ENCODE results near the gene VPS13D. TPM values are rescaled to one million over a fixed set of nuclear protein-coding genes. Genes with fewer than 3 reads are reported as not detected.

Gene VPS13D
- total RNA-seq, 1 experiment from 2014 or later, result 20.2 TPM

- DNase-seq, result no peak
- H3K9me3 Mint-ChIP-seq, result no peaks in the 10 kb centered on the region
- Histone ChIP-seq H3K23ac (ENCODE audit: insufficient read length, low read depth, low read length) (no peak overlapping the region), H3K27me3 (ENCODE audit: insufficient read depth, low read length) (no peaks in the 10 kb centered on the region), H3K9ac (ENCODE audit: extremely low read depth, insufficient read length, low read length) (no peak overlapping the region), H2BK5ac (ENCODE audit: insufficient read length, low read length) (no peak overlapping the region), H3K4me1 (ENCODE audit: insufficient read depth, low read length) (no peaks in the 10 kb centered on the region; the same call in 1 of the 2 replicates), H4K8ac (replicated peaks; ENCODE audit: insufficient read length, low read depth, low read length) (no peak overlapping the region), H2AFZ (ENCODE audit: low read length) (no peak overlapping the region), H3K14ac (ENCODE audit: insufficient read depth, low read length) (peak overlapping the region; percentile 14; the same call in 1 of the 2 replicates), H4K91ac (ENCODE audit: insufficient read length, low read depth, low read length) (no peak overlapping the region), H2BK120ac (ENCODE audit: low read depth, low read length, poor library complexity, severe bottlenecking) (no peak overlapping the region), H2BK20ac (ENCODE audit: low read depth, low read length, poor library complexity, severe bottlenecking) (no peak overlapping the region), H3K4ac (ENCODE audit: low read depth, low read length) (no peak overlapping the region), H3K79me2 (ENCODE audit: insufficient read depth, low read length) (no peaks in the 10 kb centered on the region), H3T11ph (ENCODE audit: low read length) (no peak overlapping the region), H4K20me1 (ENCODE audit: control insufficient read depth, insufficient read depth, insufficient read length) (peaks cover 2% of the 10 kb centered on the region), H3K4me2 (ENCODE audit: insufficient read depth, insufficient read length, low read length) (no peak overlapping the region), H3K27ac (ENCODE audit: insufficient read length, low read depth, low read length) (no peak overlapping the region), H3K56ac (ENCODE audit: insufficient read length, low read depth, low read length) (no peak overlapping the region), H3K23me2 (ENCODE audit: insufficient read length, low read depth, low read length, poor library complexity, severe bottlenecking) (no peaks in the 10 kb centered on the region), H3K9me3 (ENCODE audit: control insufficient read depth, low read depth, low read length) (no peaks in the 10 kb centered on the region), H3K79me1 (ENCODE audit: insufficient read depth, low read depth, low read length, poor library complexity, severe bottlenecking) (no peaks in the 10 kb centered on the region), H4K5ac (ENCODE audit: insufficient read length, low read depth, low read length) (no peak overlapping the region), H2AK5ac (ENCODE audit: insufficient read length, low read length) (no peak overlapping the region), H2BK15ac (ENCODE audit: low read depth, low read length) (no peak overlapping the region), H3K18ac (ENCODE audit: insufficient read length, low read depth, low read length) (no peak overlapping the region), H2BK12ac (ENCODE audit: insufficient read length, low read depth, low read length) (no peak overlapping the region)
- H3K4me1 Mint-ChIP-seq, result peaks cover 22 to 29% of the 10 kb centered on the region in 2 experiments
- no peak for TF ChIP-seq CTCF (conservative IDR thresholded peaks at IDR 0.05)
- no peak overlapping the region for H3K27ac Mint-ChIP-seq
- no CpG with 5 or more reads among the region's 6 CpGs for WGBS (ENCODE audit: extremely low coverage, insufficient read length, low lambda C conversion rate)
- H3K4me3 Mint-ChIP-seq, result no peak overlapping the region
- H3K36me3 Mint-ChIP-seq (ENCODE audit: insufficient read depth in 1 of 3, low read depth in 3 of 3), result peaks cover 0 to 8% (median 5%) of the 10 kb centered on the region in 3 experiments; a peak in 5 of 7 replicates
- no peaks in the 10 kb centered on the region for H3K27me3 Mint-ChIP-seq (ENCODE audit: low read depth)
These were observed 252.1 kb downstream of the VPS13D start for GRCh38 chr1:12481928-12482327.

Measured in H9 (cell line).